Osteoblast (primary cell): ENCODE measurements around the gene RUNX2. TPM values are rescaled to one million over a fixed set of nuclear protein-coding genes. Genes with fewer than 3 reads are reported as not detected.

Source experiments
- DNase-seq: peaks from one replicate; pipeline ENCODE4 v3.0.0; 2011; ENCODE audit warnings: low spot score, mixed read lengths; ENCODE audit not compliant: insufficient read length; ENCODE audit errors: missing footprints
- H2AFZ ChIP-seq: 2 replicates; pipeline ENCODE4 v1.6.0; 2011; ENCODE audit warnings: mild to moderate bottlenecking, low read length
- H3K27ac ChIP-seq: 2 replicates; pipeline ENCODE4 v1.5.1; 2011; ENCODE audit warnings: mild to moderate bottlenecking, low read depth, low read length, moderate library complexity
- H3K27me3 ChIP-seq: 2 replicates; pipeline ENCODE4 v1.6.0; 2012; ENCODE audit warnings: mild to moderate bottlenecking, control low read depth, inconsistent platforms, low read length, moderate library complexity; ENCODE audit not compliant: insufficient read depth
- H3K36me3 ChIP-seq: 2 replicates; pipeline ENCODE4 v1.5.1; 2011; ENCODE audit warnings: mild to moderate bottlenecking, low read length, control low read depth, moderate library complexity; ENCODE audit not compliant: insufficient read depth
- H3K4me1 ChIP-seq: 2 replicates; pipeline ENCODE4 v1.5.1; 2011; ENCODE audit warnings: mild to moderate bottlenecking, low read length, control low read depth, moderate library complexity; ENCODE audit not compliant: insufficient read depth
- H3K4me2 ChIP-seq: 2 replicates; pipeline ENCODE4 v1.6.0; 2011; ENCODE audit warnings: mild to moderate bottlenecking, low read length; ENCODE audit not compliant: insufficient read depth
- H3K4me3 ChIP-seq: fragments of 200-600 bp; sonication (generic); 3 replicates; pipeline ENCODE4 v1.5.1; 2012; ENCODE audit warnings: mild to moderate bottlenecking, low read length, inconsistent platforms; ENCODE audit not compliant: insufficient read depth
- H3K79me2 ChIP-seq: 2 replicates; pipeline ENCODE4 v1.6.0; 2012; ENCODE audit warnings: mild to moderate bottlenecking, low read length, control low read depth, inconsistent platforms; ENCODE audit not compliant: insufficient read depth
- H3K9me3 ChIP-seq: 2 replicates; pipeline ENCODE4 v1.5.1; 2011; ENCODE audit warnings: low read depth, low read length, control low read depth
- H4K20me1 ChIP-seq: 2 replicates; pipeline ENCODE4 v1.6.0; 2012; ENCODE audit warnings: mild to moderate bottlenecking, low read length, control low read depth; ENCODE audit not compliant: insufficient read depth
- total RNA-seq: library from RNA; depleted of rRNA; stranded (reverse); fragments of >200 nt; gene quantifications from 2 replicates; pipeline ENCODE4 v1.2.3, GENCODE V29; 2012
- TF ChIP-seq, protein P1 (sequence below): IDR thresholded peaks from 2 replicates; pipeline ENCODE4 v1.5.1; 2011; ENCODE audit warnings: mild to moderate bottlenecking, low read depth, low read length, moderate library complexity; ENCODE audit errors: extremely low read depth

Gene RUNX2
- total RNA-seq, 1 donor, result 30.0 TPM

DNA sequence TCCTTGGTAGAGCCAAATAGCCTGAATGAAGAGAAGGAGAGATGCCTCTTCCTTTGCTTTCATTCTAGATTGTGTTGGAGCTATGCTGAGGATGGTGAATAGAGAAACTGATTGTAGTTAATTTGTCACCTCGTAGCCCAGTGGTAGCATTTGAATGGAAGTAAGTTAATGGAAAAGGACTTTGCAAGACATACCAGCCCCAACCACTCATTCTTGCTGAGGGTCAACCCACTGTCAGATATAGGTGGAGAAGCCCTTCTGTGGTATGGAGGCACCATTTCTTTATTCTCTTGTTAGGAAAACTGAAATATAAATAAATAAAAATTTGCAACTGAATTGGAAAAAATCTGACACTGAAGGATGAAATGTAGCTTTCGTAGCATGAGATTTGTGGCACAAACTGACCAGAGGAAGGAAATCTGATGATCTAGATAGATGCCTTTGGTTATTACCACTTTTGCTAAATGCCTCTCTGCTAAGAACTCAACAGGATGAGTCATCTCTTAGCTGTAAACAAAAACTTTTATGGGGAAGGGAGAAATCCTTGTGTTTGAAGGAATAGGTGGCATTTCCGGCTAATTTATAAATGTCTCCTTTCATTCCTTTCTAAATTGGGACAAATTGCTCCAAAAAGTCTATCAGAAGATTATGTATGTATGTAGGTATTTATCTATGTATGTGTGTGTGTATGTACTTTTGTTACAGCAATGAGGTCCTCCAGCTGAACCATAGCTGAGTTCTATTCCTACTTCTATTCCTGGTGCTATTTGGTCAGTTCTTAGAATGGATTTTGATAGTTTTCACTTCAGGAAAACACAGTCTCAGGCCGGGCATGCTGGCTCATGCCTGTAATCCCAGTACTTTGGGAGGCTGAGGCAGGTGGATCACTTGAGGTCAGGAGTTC lies 126.1 kb downstream of the RUNX2 start:
- H3K27me3 ChIP-seq, result no peaks in the 10 kb centered on the region
- DNase-seq, result no peak
- no peak overlapping the region for H2AFZ ChIP-seq
- H3K4me2 ChIP-seq, result peak overlapping the region; percentile 4
- peaks cover 47% of the 10 kb centered on the region for H3K36me3 ChIP-seq
- no peaks in the 10 kb centered on the region for H4K20me1 ChIP-seq
- no peak overlapping the region for H3K27ac ChIP-seq
- H3K79me2 ChIP-seq, result peaks cover 35% of the 10 kb centered on the region
- H3K4me3 ChIP-seq, result no peak overlapping the region
- TF ChIP-seq, protein P1, sequence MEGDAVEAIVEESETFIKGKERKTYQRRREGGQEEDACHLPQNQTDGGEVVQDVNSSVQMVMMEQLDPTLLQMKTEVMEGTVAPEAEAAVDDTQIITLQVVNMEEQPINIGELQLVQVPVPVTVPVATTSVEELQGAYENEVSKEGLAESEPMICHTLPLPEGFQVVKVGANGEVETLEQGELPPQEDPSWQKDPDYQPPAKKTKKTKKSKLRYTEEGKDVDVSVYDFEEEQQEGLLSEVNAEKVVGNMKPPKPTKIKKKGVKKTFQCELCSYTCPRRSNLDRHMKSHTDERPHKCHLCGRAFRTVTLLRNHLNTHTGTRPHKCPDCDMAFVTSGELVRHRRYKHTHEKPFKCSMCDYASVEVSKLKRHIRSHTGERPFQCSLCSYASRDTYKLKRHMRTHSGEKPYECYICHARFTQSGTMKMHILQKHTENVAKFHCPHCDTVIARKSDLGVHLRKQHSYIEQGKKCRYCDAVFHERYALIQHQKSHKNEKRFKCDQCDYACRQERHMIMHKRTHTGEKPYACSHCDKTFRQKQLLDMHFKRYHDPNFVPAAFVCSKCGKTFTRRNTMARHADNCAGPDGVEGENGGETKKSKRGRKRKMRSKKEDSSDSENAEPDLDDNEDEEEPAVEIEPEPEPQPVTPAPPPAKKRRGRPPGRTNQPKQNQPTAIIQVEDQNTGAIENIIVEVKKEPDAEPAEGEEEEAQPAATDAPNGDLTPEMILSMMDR, result no peak
- no peaks in the 10 kb centered on the region for H3K9me3 ChIP-seq
- peaks cover 22% of the 10 kb centered on the region for H3K4me1 ChIP-seq

DNA sequence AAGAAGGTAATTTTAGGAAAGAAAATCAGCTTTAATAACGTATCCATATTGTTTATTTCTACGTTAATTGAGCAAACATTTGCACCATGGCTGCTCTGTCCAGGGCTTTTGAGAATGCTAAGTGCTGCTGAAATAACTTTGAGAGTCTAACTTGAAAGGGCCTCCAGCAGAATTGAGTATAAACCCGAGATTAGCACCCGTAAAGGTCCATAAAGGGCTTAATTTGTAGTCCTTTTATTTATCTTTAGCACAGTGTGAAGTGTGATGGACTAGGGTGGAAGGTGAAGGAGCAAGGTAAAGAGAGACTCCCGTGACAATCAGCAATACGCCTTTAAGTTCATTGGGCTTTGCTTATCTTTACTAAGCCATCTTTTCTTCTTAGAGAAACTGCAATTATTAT lies 127.3 kb downstream of the RUNX2 start:
- H2AFZ ChIP-seq, result no peak overlapping the region
- no peak overlapping the region for H3K27ac ChIP-seq
- H4K20me1 ChIP-seq, result no peaks in the 10 kb centered on the region
- DNase-seq, result no peak
- TF ChIP-seq, protein P1, result no peak
- peaks cover 17% of the 10 kb centered on the region for H3K4me1 ChIP-seq
- H3K79me2 ChIP-seq, result peaks cover 37% of the 10 kb centered on the region
- no peak overlapping the region for H3K4me3 ChIP-seq
- H3K9me3 ChIP-seq, result no peaks in the 10 kb centered on the region
- H3K36me3 ChIP-seq, result peaks cover 47% of the 10 kb centered on the region
- no peak overlapping the region for H3K4me2 ChIP-seq
- H3K27me3 ChIP-seq, result no peaks in the 10 kb centered on the region

DNA sequence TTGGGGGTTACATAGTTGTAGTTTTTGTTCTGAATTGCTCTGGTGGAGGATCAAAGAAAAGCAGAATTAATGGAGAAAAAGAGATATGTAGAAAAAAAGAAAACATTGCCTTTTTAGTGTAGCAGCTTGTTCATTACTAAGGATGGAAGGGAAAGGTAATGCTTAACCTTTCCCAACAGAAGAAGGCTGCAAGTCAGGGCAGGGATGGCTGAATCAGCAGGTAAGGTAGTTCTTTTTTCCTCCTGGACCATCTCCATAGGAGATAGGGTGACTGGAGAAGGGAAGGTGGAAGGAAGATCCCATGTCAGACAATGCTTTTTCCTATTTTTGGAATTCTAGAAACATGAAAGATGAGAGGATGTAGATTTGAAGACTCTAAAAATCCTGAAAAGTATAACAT lies 129.0 kb downstream of the RUNX2 start:
- Histone ChIP-seq H3K27ac (no peak overlapping the region), H3K36me3 (peaks cover 41% of the 10 kb centered on the region), H3K27me3 (no peaks in the 10 kb centered on the region), H3K4me2 (no peak overlapping the region), H3K9me3 (no peaks in the 10 kb centered on the region), H2AFZ (no peak overlapping the region), H3K4me1 (peaks cover 25% of the 10 kb centered on the region), H3K79me2 (peaks cover 34% of the 10 kb centered on the region), H4K20me1 (no peaks in the 10 kb centered on the region), H3K4me3 (no peak overlapping the region)
- no peak for DNase-seq
- TF ChIP-seq, protein P1, result no peak

DNA sequence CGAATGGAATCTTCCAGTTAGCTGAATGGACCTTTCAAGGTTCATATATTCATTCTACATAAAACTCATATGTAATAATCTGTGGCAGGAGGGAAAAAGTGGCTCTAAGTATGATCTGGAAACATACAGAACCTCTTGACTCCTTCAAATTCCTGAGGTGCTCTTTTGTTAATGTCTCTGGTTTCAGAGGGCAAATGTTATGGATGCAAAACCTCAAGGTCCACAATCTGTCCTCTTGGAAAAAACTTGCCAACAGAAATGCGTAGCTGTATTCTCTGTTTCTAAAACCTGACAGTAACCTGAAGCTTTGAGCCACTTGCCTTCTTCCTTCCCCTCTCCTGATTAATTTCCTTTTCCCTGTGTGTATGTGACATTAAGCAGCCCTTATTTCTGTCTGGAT lies 130.5 kb downstream of the RUNX2 start:
- no peak overlapping the region for H3K4me3 ChIP-seq
- no peak overlapping the region for H3K4me2 ChIP-seq
- DNase-seq, result peak; percentile 66
- H3K79me2 ChIP-seq, result peaks cover 29% of the 10 kb centered on the region
- H3K27ac ChIP-seq, result no peak overlapping the region
- H4K20me1 ChIP-seq, result no peaks in the 10 kb centered on the region
- no peaks in the 10 kb centered on the region for H3K27me3 ChIP-seq
- no peaks in the 10 kb centered on the region for H3K9me3 ChIP-seq
- TF ChIP-seq, protein P1, result no peak
- H3K4me1 ChIP-seq, result peaks cover 20% of the 10 kb centered on the region
- H2AFZ ChIP-seq, result no peak overlapping the region
- peaks cover 35% of the 10 kb centered on the region for H3K36me3 ChIP-seq
